Measurements from ENCODE around the gene TARBP1.

Gene TARBP1

DNA sequence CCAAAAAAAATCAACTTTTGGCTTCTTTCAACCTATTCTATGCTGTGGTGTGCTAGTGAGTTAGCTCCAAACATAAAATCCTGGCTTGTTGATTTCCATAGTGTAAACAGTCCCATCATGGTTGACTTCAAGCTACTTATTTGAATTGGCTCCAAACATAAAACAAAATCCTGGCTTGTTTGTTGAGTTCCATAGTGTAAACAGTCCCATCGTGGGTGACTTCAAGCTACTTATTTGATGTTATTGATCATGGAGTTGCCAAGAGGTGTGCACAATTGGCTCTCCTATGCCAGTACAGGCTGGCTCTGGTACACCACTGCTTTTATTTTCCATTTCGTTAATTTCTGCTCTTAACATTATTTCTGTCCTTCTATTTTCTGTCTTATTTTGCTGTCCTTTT, 107.6 kb downstream of the TARBP1 start:
- no peak overlapping the region for H2AFZ ChIP-seq (ENCODE audit: low read depth, low read length)
- no peaks in the 10 kb centered on the region for H4K20me1 ChIP-seq (ENCODE audit: insufficient read depth, low read length)
- TF ChIP-seq, protein P1, sequence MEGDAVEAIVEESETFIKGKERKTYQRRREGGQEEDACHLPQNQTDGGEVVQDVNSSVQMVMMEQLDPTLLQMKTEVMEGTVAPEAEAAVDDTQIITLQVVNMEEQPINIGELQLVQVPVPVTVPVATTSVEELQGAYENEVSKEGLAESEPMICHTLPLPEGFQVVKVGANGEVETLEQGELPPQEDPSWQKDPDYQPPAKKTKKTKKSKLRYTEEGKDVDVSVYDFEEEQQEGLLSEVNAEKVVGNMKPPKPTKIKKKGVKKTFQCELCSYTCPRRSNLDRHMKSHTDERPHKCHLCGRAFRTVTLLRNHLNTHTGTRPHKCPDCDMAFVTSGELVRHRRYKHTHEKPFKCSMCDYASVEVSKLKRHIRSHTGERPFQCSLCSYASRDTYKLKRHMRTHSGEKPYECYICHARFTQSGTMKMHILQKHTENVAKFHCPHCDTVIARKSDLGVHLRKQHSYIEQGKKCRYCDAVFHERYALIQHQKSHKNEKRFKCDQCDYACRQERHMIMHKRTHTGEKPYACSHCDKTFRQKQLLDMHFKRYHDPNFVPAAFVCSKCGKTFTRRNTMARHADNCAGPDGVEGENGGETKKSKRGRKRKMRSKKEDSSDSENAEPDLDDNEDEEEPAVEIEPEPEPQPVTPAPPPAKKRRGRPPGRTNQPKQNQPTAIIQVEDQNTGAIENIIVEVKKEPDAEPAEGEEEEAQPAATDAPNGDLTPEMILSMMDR (IDR thresholded peaks at IDR 0.05; ENCODE audit: borderline replicate concordance, extremely low read depth, low read length, poor library complexity, severe bottlenecking) = no peak
- no peak for TF ChIP-seq EZH2 (IDR thresholded peaks at IDR 0.05; ENCODE audit: borderline replicate concordance, low read depth, low read length, severe bottlenecking)
- DNase-seq (no peak), ATAC-seq (ENCODE audit: insufficient read depth, low read depth) (no peak)
- H3K27me3 ChIP-seq (ENCODE audit: insufficient read depth, low read length, poor library complexity) = no peaks in the 10 kb centered on the region
- no peak overlapping the region for H3K27ac ChIP-seq (ENCODE audit: low read length)
- H3K4me1 ChIP-seq (ENCODE audit: insufficient read depth, low read length) = peaks cover 27% of the 10 kb centered on the region
- H3K4me3 ChIP-seq (ENCODE audit: low read depth in 1 of 2, low read length in 2 of 2) = no peak overlapping the region
- peaks cover 34% of the 10 kb centered on the region for H3K79me2 ChIP-seq (ENCODE audit: insufficient read depth, low read length)
- H3K9me3 ChIP-seq (ENCODE audit: insufficient read depth, low read length, severe bottlenecking) = no peaks in the 10 kb centered on the region
- no peak overlapping the region; the same call in 1 of the 2 replicates for H3K4me2 ChIP-seq (ENCODE audit: insufficient read depth, low read length)
- H3K9ac ChIP-seq (ENCODE audit: low read depth, low read length) = no peak overlapping the region
- peaks cover 14% of the 10 kb centered on the region for H3K36me3 ChIP-seq (ENCODE audit: insufficient read depth, low read length)

DNA sequence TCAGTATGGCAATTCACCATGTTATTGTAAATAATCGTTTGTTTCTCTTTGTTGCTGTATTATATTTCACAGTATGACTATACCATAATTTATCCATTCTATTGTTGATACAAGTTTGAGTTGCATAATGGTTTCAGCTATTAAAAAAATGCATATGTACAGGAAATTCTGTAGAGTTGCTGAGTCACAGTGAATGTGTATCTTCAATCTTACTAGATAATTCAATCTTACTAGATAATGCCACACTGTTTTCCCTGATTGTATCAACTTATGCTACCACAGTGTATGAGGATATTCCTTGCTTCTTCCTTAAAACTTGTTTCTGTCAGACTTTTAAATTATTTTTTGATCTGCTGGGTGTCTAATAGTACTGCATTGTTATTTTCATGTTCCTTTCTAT, 109.2 kb downstream of the TARBP1 start:
- TF ChIP-seq, protein P1 (IDR thresholded peaks at IDR 0.05; ENCODE audit: borderline replicate concordance, extremely low read depth, low read length, poor library complexity, severe bottlenecking) = no peak
- TF ChIP-seq EZH2 (IDR thresholded peaks at IDR 0.05; ENCODE audit: borderline replicate concordance, low read depth, low read length, severe bottlenecking) = no peak
- Histone ChIP-seq H3K9ac (ENCODE audit: low read depth, low read length) (no peak overlapping the region), H3K27me3 (ENCODE audit: insufficient read depth, low read length, poor library complexity) (no peaks in the 10 kb centered on the region), H3K4me1 (ENCODE audit: insufficient read depth, low read length) (peaks cover 18% of the 10 kb centered on the region), H4K20me1 (ENCODE audit: insufficient read depth, low read length) (no peaks in the 10 kb centered on the region), H3K4me2 (ENCODE audit: insufficient read depth, low read length) (no peak overlapping the region), H3K79me2 (ENCODE audit: insufficient read depth, low read length) (peaks cover 20% of the 10 kb centered on the region), H3K36me3 (ENCODE audit: insufficient read depth, low read length) (no peaks in the 10 kb centered on the region; the same call in 1 of the 2 replicates), H3K27ac (ENCODE audit: low read length) (no peak overlapping the region), H2AFZ (ENCODE audit: low read depth, low read length) (no peak overlapping the region), H3K4me3 (ENCODE audit: low read depth in 1 of 2, low read length in 2 of 2) (no peak overlapping the region), H3K9me3 (ENCODE audit: insufficient read depth, low read length, severe bottlenecking) (no peaks in the 10 kb centered on the region)
- no peak for DNase-seq
- ATAC-seq (ENCODE audit: insufficient read depth, low read depth) = no peak

DNA sequence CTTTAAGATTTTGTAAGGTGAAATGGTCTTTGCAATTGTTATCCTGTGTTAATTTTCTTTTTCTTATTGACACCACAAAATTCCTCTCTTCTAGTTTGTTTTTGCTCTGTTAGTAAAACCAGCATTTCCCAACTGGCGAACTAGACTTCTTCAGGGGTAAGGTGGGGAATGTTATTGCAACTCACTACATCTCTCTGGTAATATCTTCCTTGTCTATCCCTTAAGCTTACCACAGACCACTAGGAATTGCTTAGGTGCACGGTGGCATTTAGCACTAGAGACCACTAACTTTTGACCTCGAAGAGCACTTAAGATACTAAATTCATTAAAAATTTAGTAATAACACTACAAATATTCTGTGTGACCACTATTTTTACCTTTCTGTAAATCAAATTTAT, 109.9 kb downstream of the TARBP1 start:
- Histone ChIP-seq H2AFZ (ENCODE audit: low read depth, low read length) (no peak overlapping the region), H3K27ac (ENCODE audit: low read length) (no peak overlapping the region), H4K20me1 (ENCODE audit: insufficient read depth, low read length) (no peaks in the 10 kb centered on the region), H3K36me3 (ENCODE audit: insufficient read depth, low read length) (no peaks in the 10 kb centered on the region; the same call in 1 of the 2 replicates), H3K4me1 (ENCODE audit: insufficient read depth, low read length) (peaks cover 11% of the 10 kb centered on the region), H3K27me3 (ENCODE audit: insufficient read depth, low read length, poor library complexity) (no peaks in the 10 kb centered on the region), H3K4me2 (ENCODE audit: insufficient read depth, low read length) (no peak overlapping the region), H3K9ac (ENCODE audit: low read depth, low read length) (no peak overlapping the region), H3K79me2 (ENCODE audit: insufficient read depth, low read length) (peaks cover 13% of the 10 kb centered on the region), H3K4me3 (ENCODE audit: low read depth in 1 of 2, low read length in 2 of 2) (no peak overlapping the region), H3K9me3 (ENCODE audit: insufficient read depth, low read length, severe bottlenecking) (no peaks in the 10 kb centered on the region)
- no peak for DNase-seq
- TF ChIP-seq, protein P1 (IDR thresholded peaks at IDR 0.05; ENCODE audit: borderline replicate concordance, extremely low read depth, low read length, poor library complexity, severe bottlenecking) = no peak
- no peak for TF ChIP-seq EZH2 (IDR thresholded peaks at IDR 0.05; ENCODE audit: borderline replicate concordance, low read depth, low read length, severe bottlenecking)
- no peak for ATAC-seq (ENCODE audit: insufficient read depth, low read depth)
